ENCODE data around the gene OR6V1. TPM values are rescaled to one million over a fixed set of nuclear protein-coding genes. Genes with fewer than 3 reads are reported as not detected.
A peak's percentile ranks its signal among the peaks of the same experiment; 100 is the strongest.

The OR6V1 gene
- total and polyA plus RNA-seq, 10 of the 15 experiments (the other 5 are each of a cell fraction or from before 2014, with no cell fraction given): not detected

- CTCF ChIA-PET: interaction anchor here (0.8 to 19.2 kb wide), 4 partner anchors 8 to 202 kb away, joined by 3 to 434 read pairs (median 46); partner anchors contain the start of gene TAS2R40
- WGBS (ENCODE audit: insufficient coverage, insufficient replicate concordance, low lambda C conversion rate, missing lambda C conversion rate): 19% methylated on average over 2 of the region's 2 CpGs
- Histone ChIP-seq H4K20me1 (ENCODE audit: control insufficient read depth, insufficient read depth) (no peaks in the 10 kb centered on the region), H3K27ac (ENCODE audit: control insufficient read depth, insufficient read depth) (no peak overlapping the region), H3K27me3 (replicated peaks in 1 of 2; ENCODE audit: control insufficient read depth in 2 of 2, insufficient read depth in 2 of 2, low read length in 1 of 2) (peaks cover 0 to 3% of the 10 kb centered on the region in 2 experiments; a peak in 1 of 4 replicates), H3K4me3 (no peak overlapping the region), H3K9me3 (replicated peaks; ENCODE audit: control insufficient read depth, insufficient read depth, low read length) (no peaks in the 10 kb centered on the region), H3K4me2 (ENCODE audit: control insufficient read depth, insufficient read depth) (no peak overlapping the region), H3K36me3 (ENCODE audit: control insufficient read depth in 2 of 2, insufficient read depth in 2 of 2, low read length in 1 of 2) (no peaks in the 10 kb centered on the region), H2AFZ (ENCODE audit: control insufficient read depth, low read depth, low read length) (no peak overlapping the region), H3K4me1 (ENCODE audit: control insufficient read depth, insufficient read depth, low read length) (peaks cover 10% of the 10 kb centered on the region), H3K79me2 (ENCODE audit: control insufficient read depth, insufficient read depth, low read length) (no peaks in the 10 kb centered on the region), H3K9ac (ENCODE audit: control insufficient read depth, insufficient read depth, low read length) (no peak overlapping the region)
- FAIRE-seq (no peak), DNase-seq (ENCODE audit: low read depth, low spot score) (no peak), ATAC-seq (peak; percentile 52)
- TF ChIP-seq SRF (IDR thresholded peaks at IDR 0.05; ENCODE audit: low read depth in 2 of 2, low read length in 2 of 2): peak; percentile 52 to 65; a peak in 2 of 4 replicates
- TF ChIP-seq, protein P1, sequence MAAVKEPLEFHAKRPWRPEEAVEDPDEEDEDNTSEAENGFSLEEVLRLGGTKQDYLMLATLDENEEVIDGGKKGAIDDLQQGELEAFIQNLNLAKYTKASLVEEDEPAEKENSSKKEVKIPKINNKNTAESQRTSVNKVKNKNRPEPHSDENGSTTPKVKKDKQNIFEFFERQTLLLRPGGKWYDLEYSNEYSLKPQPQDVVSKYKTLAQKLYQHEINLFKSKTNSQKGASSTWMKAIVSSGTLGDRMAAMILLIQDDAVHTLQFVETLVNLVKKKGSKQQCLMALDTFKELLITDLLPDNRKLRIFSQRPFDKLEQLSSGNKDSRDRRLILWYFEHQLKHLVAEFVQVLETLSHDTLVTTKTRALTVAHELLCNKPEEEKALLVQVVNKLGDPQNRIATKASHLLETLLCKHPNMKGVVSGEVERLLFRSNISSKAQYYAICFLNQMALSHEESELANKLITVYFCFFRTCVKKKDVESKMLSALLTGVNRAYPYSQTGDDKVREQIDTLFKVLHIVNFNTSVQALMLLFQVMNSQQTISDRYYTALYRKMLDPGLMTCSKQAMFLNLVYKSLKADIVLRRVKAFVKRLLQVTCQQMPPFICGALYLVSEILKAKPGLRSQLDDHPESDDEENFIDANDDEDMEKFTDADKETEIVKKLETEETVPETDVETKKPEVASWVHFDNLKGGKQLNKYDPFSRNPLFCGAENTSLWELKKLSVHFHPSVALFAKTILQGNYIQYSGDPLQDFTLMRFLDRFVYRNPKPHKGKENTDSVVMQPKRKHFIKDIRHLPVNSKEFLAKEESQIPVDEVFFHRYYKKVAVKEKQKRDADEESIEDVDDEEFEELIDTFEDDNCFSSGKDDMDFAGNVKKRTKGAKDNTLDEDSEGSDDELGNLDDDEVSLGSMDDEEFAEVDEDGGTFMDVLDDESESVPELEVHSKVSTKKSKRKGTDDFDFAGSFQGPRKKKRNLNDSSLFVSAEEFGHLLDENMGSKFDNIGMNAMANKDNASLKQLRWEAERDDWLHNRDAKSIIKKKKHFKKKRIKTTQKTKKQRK (IDR thresholded peaks at IDR 0.05; ENCODE audit: low read depth, low read length): no peak
- POLR2A ChIA-PET: no interaction called here
- SMC1A ChIA-PET (ENCODE audit: uncharacterized antibody, unreplicated experiment): interaction anchor here (2.1 to 7.9 kb wide), 2 partner anchors 12 to 198 kb away, joined by 10 to 54 read pairs; no protein-coding TSS in a partner anchor
- RAD21 ChIA-PET (ENCODE audit: unreplicated experiment): interaction anchor here (0.9 to 6.3 kb wide), 2 partner anchors 126 to 198 kb away, joined by 4 to 37 read pairs; no protein-coding TSS in a partner anchor
- in situ Hi-C loops (cut with MboI): loop anchor here (10.0 kb wide), 1 partner anchor 398 kb away; no protein-coding TSS in a partner anchor
- intact Hi-C loops (cut with micrococcal nuclease; ENCODE audit: unreplicated experiment): no loop called here
- no TSS peak for BruUV-seq (replicated peaks)
Measured at GRCh38 chr7:143016996-143017395, 35.1 kb upstream of the OR6V1 start.

GRCh38 chr7:143018931-143019330 is 33.2 kb upstream of the OR6V1 start:
- Histone ChIP-seq H3K4me1 (ENCODE audit: control insufficient read depth, insufficient read depth, low read length) (peaks cover 10% of the 10 kb centered on the region), H3K27ac (ENCODE audit: control insufficient read depth, insufficient read depth) (no peak overlapping the region), H3K9ac (ENCODE audit: control insufficient read depth, insufficient read depth, low read length) (no peak overlapping the region), H2AFZ (ENCODE audit: control insufficient read depth, low read depth, low read length) (no peak overlapping the region), H3K4me3 (no peak overlapping the region), H3K79me2 (ENCODE audit: control insufficient read depth, insufficient read depth, low read length) (no peaks in the 10 kb centered on the region), H3K9me3 (replicated peaks; ENCODE audit: control insufficient read depth, insufficient read depth, low read length) (no peaks in the 10 kb centered on the region), H3K36me3 (ENCODE audit: control insufficient read depth in 2 of 2, insufficient read depth in 2 of 2, low read length in 1 of 2) (no peaks in the 10 kb centered on the region), H3K27me3 (replicated peaks in 1 of 2; ENCODE audit: control insufficient read depth in 2 of 2, insufficient read depth in 2 of 2, low read length in 1 of 2) (peaks cover 0 to 3% of the 10 kb centered on the region in 2 experiments; a peak in 1 of 4 replicates), H3K4me2 (ENCODE audit: control insufficient read depth, insufficient read depth) (no peak overlapping the region), H4K20me1 (ENCODE audit: control insufficient read depth, insufficient read depth) (no peaks in the 10 kb centered on the region)
- in situ Hi-C loops (cut with MboI): loop anchor here (10.0 kb wide), 1 partner anchor 396 kb away; no protein-coding TSS in a partner anchor
- SMC1A ChIA-PET (ENCODE audit: uncharacterized antibody, unreplicated experiment): interaction anchor here (1.9 to 7.9 kb wide), 2 partner anchors 9 to 14 kb away, joined by 4 to 54 read pairs; no protein-coding TSS in a partner anchor
- CTCF ChIA-PET: interaction anchor here (0.8 to 8.2 kb wide), 4 partner anchors 10 to 196 kb away, joined by 3 to 75 read pairs (median 10); no protein-coding TSS in a partner anchor
- RAD21 ChIA-PET (ENCODE audit: unreplicated experiment): interaction anchor here (6.3 kb wide), 1 partner anchor 196 kb away, joined by 37 read pairs; no protein-coding TSS in a partner anchor
- no TSS peak for BruUV-seq (replicated peaks)
- FAIRE-seq: no peak
- intact Hi-C loops (cut with micrococcal nuclease; ENCODE audit: unreplicated experiment): no loop called here
- ATAC-seq: no peak
- DNase-seq (ENCODE audit: low read depth, low spot score): no peak
- POLR2A ChIA-PET: no interaction called here
- no peak for TF ChIP-seq IRF3 (IDR thresholded peaks at IDR 0.05)
- TF ChIP-seq NFYB (IDR thresholded peaks at IDR 0.05; ENCODE audit: insufficient read depth, low read depth, low read length): no peak
- no peak for TF ChIP-seq SIX5 (IDR thresholded peaks at IDR 0.05; ENCODE audit: low read depth, low read length, severe bottlenecking)
- no peak for TF ChIP-seq POLR2AphosphoS5 (IDR thresholded peaks at IDR 0.05; ENCODE audit: low read length)
- no peak for TF ChIP-seq GATAD2B (conservative IDR thresholded peaks at IDR 0.05; ENCODE audit: low read depth)
- TF ChIP-seq RAD51 (IDR thresholded peaks at IDR 0.05): no peak
- no peak for TF ChIP-seq RAD21 (IDR thresholded peaks at IDR 0.05; ENCODE audit: insufficient read depth, low read depth, low read length)
- no peak for TF ChIP-seq POLR2A (IDR thresholded peaks at IDR 0.05; ENCODE audit: low read depth, low read length)
